ENCODE results near the gene ADAMTS3. TPM values are rescaled to one million over a fixed set of nuclear protein-coding genes. Genes with fewer than 3 reads are reported as not detected.

Gene ADAMTS3
- total and polyA plus RNA-seq, 2 donors (not counting 1 experiment from before 2014, with no cell fraction given) = not detected

DNA sequence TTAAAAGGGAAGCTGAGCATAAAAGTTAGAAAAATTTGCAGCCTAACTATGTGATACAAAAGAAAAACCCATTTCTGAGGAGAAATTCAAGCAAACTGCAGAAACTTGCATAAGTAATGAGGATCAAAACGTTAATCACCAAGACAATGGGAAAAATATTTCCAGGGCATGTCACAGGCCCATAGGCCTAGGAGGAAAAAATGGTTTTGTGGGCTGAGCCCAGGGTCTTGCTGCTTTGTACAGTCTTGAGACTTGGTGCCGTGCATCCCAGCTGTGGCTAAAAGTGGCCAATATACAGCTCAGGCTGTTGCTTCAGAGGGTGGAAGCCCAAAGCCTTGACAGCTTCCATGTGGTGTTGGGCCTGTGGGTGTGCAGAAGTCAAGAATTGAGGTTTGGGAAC is 37.7 kb upstream of the ADAMTS3 start:
- 89% methylated on average over 2 of the region's 2 CpGs for WGBS (ENCODE audit: insufficient coverage)
- POLR2A ChIA-PET = no interaction called here
- DNase-seq (no peak), ATAC-seq (ENCODE audit: low read depth) (no peak)
- TF ChIP-seq, protein P1, sequence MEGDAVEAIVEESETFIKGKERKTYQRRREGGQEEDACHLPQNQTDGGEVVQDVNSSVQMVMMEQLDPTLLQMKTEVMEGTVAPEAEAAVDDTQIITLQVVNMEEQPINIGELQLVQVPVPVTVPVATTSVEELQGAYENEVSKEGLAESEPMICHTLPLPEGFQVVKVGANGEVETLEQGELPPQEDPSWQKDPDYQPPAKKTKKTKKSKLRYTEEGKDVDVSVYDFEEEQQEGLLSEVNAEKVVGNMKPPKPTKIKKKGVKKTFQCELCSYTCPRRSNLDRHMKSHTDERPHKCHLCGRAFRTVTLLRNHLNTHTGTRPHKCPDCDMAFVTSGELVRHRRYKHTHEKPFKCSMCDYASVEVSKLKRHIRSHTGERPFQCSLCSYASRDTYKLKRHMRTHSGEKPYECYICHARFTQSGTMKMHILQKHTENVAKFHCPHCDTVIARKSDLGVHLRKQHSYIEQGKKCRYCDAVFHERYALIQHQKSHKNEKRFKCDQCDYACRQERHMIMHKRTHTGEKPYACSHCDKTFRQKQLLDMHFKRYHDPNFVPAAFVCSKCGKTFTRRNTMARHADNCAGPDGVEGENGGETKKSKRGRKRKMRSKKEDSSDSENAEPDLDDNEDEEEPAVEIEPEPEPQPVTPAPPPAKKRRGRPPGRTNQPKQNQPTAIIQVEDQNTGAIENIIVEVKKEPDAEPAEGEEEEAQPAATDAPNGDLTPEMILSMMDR (IDR thresholded peaks at IDR 0.05) = no peak
- H3K27ac ChIP-seq (ENCODE audit: low read length in 2 of 2) = no peak overlapping the region
- H3K4me1 Mint-ChIP-seq = no peaks in the 10 kb centered on the region
- no peaks in the 10 kb centered on the region for H3K27me3 ChIP-seq (replicated peaks in 1 of 4; ENCODE audit: control extremely low read depth in 1 of 4, control insufficient read depth in 3 of 4, insufficient read depth in 4 of 4, low read length in 3 of 4)
- intact Hi-C loops (cut with micrococcal nuclease) = no loop called here
- H3K4me3 Mint-ChIP-seq = no peak overlapping the region
- no peaks in the 10 kb centered on the region for H3K4me1 ChIP-seq (ENCODE audit: control insufficient read depth in 2 of 2, insufficient read depth in 2 of 2, low read length in 2 of 2)
- no peak overlapping the region for H3K9ac ChIP-seq (ENCODE audit: low read length)
- no peak overlapping the region for H3K4me3 ChIP-seq (ENCODE audit: control extremely low read depth in 1 of 5, extremely low read depth in 1 of 5, insufficient read depth in 1 of 5, low read depth in 2 of 5, low read length in 4 of 5)
- CTCF ChIA-PET = no interaction called here
- H3K9me3 Mint-ChIP-seq (ENCODE audit: insufficient read depth) = peaks cover 2% of the 10 kb centered on the region
- no peak overlapping the region for H3K27ac Mint-ChIP-seq
- H4K20me1 ChIP-seq (ENCODE audit: control insufficient read depth, insufficient read depth, low read length, poor library complexity, severe bottlenecking) = no peaks in the 10 kb centered on the region
- no peaks in the 10 kb centered on the region for H3K79me2 ChIP-seq (ENCODE audit: control insufficient read depth, insufficient read depth, low read length)
- H3K4me2 ChIP-seq (replicated peaks; ENCODE audit: low read depth, low read length, poor library complexity, severe bottlenecking) = no peak overlapping the region
- H3K9me3 ChIP-seq (ENCODE audit: control extremely low read depth in 1 of 3, control insufficient read depth in 2 of 3, insufficient read depth in 1 of 3, low read length in 2 of 3) = peaks cover 0 to 7% (median 0%) of the 10 kb centered on the region in 3 donors
- no peaks in the 10 kb centered on the region for H3K27me3 Mint-ChIP-seq
- H2AFZ ChIP-seq (ENCODE audit: insufficient read depth, low read depth, low read length, poor library complexity, severe bottlenecking) = no peak overlapping the region
- H3K36me3 ChIP-seq (replicated peaks in 1 of 2; ENCODE audit: control extremely low read depth in 1 of 2, control insufficient read depth in 1 of 2, extremely low read depth in 1 of 2, insufficient read depth in 2 of 2, low read length in 1 of 2) = no peaks in the 10 kb centered on the region

DNA sequence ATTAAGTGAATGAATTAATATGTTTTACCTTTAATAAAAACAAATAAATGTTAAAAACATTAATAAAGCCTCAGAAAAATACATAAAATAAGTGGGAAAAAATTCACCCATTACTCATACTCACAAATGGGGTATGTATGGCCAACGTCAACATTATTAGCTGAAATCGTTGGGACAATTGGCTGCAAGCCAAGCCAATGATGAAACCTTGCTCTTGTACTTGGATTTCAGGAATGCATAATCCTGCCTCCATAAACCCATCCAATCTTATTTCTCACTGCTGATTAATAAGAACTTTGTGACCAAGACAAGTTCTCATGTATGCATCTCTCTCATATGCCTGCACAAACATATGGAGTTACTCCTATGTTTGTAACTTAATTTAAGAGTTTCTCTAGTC is 35.3 kb upstream of the ADAMTS3 start:
- H3K27ac Mint-ChIP-seq = no peak overlapping the region
- H4K20me1 ChIP-seq (ENCODE audit: control insufficient read depth, insufficient read depth, low read length, poor library complexity, severe bottlenecking) = no peaks in the 10 kb centered on the region
- TF ChIP-seq, protein P1 (IDR thresholded peaks at IDR 0.05) = no peak
- TF ChIP-seq EZH2 (IDR thresholded peaks at IDR 0.05; ENCODE audit: borderline replicate concordance, insufficient read depth, low read depth, low read length, poor library complexity, severe bottlenecking) = no peak
- H3K4me1 ChIP-seq (ENCODE audit: control insufficient read depth in 2 of 2, insufficient read depth in 2 of 2, low read length in 2 of 2) = no peaks in the 10 kb centered on the region
- H2AFZ ChIP-seq (ENCODE audit: insufficient read depth, low read depth, low read length, poor library complexity, severe bottlenecking) = no peak overlapping the region
- ChIA-PET POLR2A (no interaction called here), CTCF (no interaction called here)
- no peaks in the 10 kb centered on the region for H3K79me2 ChIP-seq (ENCODE audit: control insufficient read depth, insufficient read depth, low read length)
- H3K4me2 ChIP-seq (replicated peaks; ENCODE audit: low read depth, low read length, poor library complexity, severe bottlenecking) = no peak overlapping the region
- no peaks in the 10 kb centered on the region for H3K27me3 ChIP-seq (replicated peaks in 1 of 4; ENCODE audit: control extremely low read depth in 1 of 4, control insufficient read depth in 3 of 4, insufficient read depth in 4 of 4, low read length in 3 of 4)
- H3K27ac ChIP-seq (ENCODE audit: low read length in 2 of 2) = no peak overlapping the region
- intact Hi-C loops (cut with micrococcal nuclease) = no loop called here
- no peaks in the 10 kb centered on the region for H3K36me3 ChIP-seq (replicated peaks in 1 of 2; ENCODE audit: control extremely low read depth in 1 of 2, control insufficient read depth in 1 of 2, extremely low read depth in 1 of 2, insufficient read depth in 2 of 2, low read length in 1 of 2)
- no peaks in the 10 kb centered on the region for H3K27me3 Mint-ChIP-seq
- H3K9ac ChIP-seq (ENCODE audit: low read length) = no peak overlapping the region
- no peak for ATAC-seq (ENCODE audit: low read depth)
- H3K4me3 ChIP-seq (ENCODE audit: control extremely low read depth in 1 of 5, extremely low read depth in 1 of 5, insufficient read depth in 1 of 5, low read depth in 2 of 5, low read length in 4 of 5) = no peak overlapping the region
- peaks cover 0 to 7% (median 0%) of the 10 kb centered on the region in 3 donors for H3K9me3 ChIP-seq (ENCODE audit: control extremely low read depth in 1 of 3, control insufficient read depth in 2 of 3, insufficient read depth in 1 of 3, low read length in 2 of 3)
- DNase-seq = no peak
- 100% methylated on average over 2 of the region's 2 CpGs for WGBS (ENCODE audit: insufficient coverage)
- H3K4me1 Mint-ChIP-seq = no peaks in the 10 kb centered on the region
- peaks cover 2% of the 10 kb centered on the region for H3K9me3 Mint-ChIP-seq (ENCODE audit: insufficient read depth)
- no peak overlapping the region for H3K4me3 Mint-ChIP-seq
